ENCODE results near the gene CCNYL1. TPM values are rescaled to one million over a fixed set of nuclear protein-coding genes. Genes with fewer than 3 reads are reported as not detected.

CCNYL1 gene
- total and polyA plus RNA-seq, 10 donors: 4.7 to 22.8 (median 15.8) TPM

DNA sequence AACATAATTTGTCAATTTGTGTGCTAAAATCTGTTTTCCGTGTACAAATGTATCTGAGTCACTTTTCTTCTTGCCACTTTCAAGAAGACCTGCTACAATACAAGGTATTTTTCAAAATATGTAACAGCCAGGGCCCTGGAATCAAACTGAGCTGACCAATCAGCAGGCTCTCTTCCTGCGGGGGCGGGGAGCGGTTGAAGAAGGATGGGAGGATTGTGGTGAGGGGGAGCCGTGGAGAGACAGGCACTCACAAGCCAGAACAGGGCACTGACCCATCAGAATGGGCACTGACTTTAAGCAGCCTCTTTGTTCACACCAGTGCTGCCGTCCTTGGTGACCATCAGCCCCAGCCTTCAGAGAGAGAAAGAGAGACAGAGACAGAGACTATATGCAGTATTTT lies 40.6 kb upstream of the CCNYL1 start:
- WGBS, 5 donors: 75 to 85% (median 82%) methylated on average over 6 of the region's 6 CpGs
- Histone ChIP-seq H3K27me3 (replicated peaks in 1 of 7) (no peaks in the 10 kb centered on the region), H3K36me3 (peaks cover 0 to 9% (median 0%) of the 10 kb centered on the region in 6 donors), H3K27ac (no peak overlapping the region), H3K4me3 (no peak overlapping the region), H3K9me3 (no peaks in the 10 kb centered on the region), H3K4me1 (peaks cover 0 to 24% (median 2%) of the 10 kb centered on the region in 6 donors)
- intact Hi-C loops (cut with DNase I; ENCODE audit: low total_unique reads): no loop called here
- no peak for TF ChIP-seq POLR2AphosphoS5 (IDR thresholded peaks at IDR 0.05)
- TF ChIP-seq POLR2A (IDR thresholded peaks at IDR 0.05): no peak
- TF ChIP-seq, protein P1, sequence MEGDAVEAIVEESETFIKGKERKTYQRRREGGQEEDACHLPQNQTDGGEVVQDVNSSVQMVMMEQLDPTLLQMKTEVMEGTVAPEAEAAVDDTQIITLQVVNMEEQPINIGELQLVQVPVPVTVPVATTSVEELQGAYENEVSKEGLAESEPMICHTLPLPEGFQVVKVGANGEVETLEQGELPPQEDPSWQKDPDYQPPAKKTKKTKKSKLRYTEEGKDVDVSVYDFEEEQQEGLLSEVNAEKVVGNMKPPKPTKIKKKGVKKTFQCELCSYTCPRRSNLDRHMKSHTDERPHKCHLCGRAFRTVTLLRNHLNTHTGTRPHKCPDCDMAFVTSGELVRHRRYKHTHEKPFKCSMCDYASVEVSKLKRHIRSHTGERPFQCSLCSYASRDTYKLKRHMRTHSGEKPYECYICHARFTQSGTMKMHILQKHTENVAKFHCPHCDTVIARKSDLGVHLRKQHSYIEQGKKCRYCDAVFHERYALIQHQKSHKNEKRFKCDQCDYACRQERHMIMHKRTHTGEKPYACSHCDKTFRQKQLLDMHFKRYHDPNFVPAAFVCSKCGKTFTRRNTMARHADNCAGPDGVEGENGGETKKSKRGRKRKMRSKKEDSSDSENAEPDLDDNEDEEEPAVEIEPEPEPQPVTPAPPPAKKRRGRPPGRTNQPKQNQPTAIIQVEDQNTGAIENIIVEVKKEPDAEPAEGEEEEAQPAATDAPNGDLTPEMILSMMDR (IDR thresholded peaks at IDR 0.05 in 8 of 11, conservative IDR thresholded peaks at IDR 0.05 in 3 of 11): no peak
- no peak for DNase-seq

DNA sequence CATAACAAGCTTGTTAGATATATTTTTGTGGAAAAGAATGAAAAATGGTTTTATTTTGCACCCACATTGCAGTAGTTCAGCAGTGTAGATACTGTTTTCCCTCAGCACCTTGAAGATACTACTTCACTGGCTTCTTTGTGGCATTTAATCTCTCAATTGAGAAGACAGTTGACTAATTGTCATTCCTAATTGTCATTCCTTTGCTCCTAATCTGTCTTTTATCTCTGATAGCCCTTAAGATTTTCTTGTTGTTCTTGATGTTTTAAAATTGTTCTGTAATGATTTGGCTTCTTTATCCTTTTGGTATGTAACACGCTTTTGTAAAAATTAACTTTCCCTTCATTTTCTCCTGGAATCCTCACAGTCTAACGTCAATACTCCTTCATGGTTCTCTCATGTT lies 38.0 kb upstream of the CCNYL1 start:
- no peak for DNase-seq
- no peaks in the 10 kb centered on the region for H3K9me3 ChIP-seq
- no peak overlapping the region for H3K4me3 ChIP-seq
- peaks cover 0 to 26% (median 5%) of the 10 kb centered on the region in 6 donors for H3K4me1 ChIP-seq
- 49 to 97% (median 89%) methylated on average over 1 to 2 of the region's 2 CpGs for WGBS, 5 donors
- peaks cover 0 to 5% (median 0%) of the 10 kb centered on the region in 6 donors for H3K36me3 ChIP-seq
- intact Hi-C loops (cut with DNase I; ENCODE audit: low total_unique reads): no loop called here
- H3K27me3 ChIP-seq (replicated peaks in 1 of 7): no peaks in the 10 kb centered on the region
- H3K27ac ChIP-seq: no peak overlapping the region
- TF ChIP-seq, protein P1 (IDR thresholded peaks at IDR 0.05 in 8 of 11, conservative IDR thresholded peaks at IDR 0.05 in 3 of 11): no peak
- TF ChIP-seq POLR2A (IDR thresholded peaks at IDR 0.05) (no peak), POLR2AphosphoS5 (IDR thresholded peaks at IDR 0.05) (no peak)

DNA sequence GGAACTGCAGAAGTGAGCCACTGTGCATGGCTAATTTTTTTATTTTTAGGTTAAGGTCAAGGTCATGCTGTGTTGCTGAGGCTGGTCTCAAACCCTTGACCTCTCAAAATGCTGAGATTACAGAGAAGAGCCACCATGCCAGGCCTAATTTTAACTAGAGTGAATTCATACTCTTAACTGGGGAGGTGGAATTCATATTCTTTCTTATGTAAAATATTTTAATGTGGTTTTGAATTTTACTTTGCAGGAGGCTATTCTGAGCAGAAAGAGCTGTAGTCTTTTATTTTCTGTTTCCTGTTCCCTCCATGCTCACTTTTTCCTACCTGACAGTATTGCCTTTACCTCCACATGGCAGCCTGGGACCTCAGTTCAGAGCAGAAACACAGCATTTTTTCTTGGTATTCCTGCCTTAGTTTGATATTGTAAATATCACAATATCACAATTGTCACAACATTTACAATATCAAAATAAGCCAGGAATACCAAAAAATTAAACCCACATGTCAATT lies 37.1 kb upstream of the CCNYL1 start:
- H3K9me3 ChIP-seq: no peaks in the 10 kb centered on the region
- H3K4me3 ChIP-seq: no peak overlapping the region
- TF ChIP-seq POLR2A (IDR thresholded peaks at IDR 0.05) (no peak), POLR2AphosphoS5 (IDR thresholded peaks at IDR 0.05) (no peak)
- TF ChIP-seq, protein P1 (IDR thresholded peaks at IDR 0.05 in 8 of 11, conservative IDR thresholded peaks at IDR 0.05 in 3 of 11): no peak
- no peak for DNase-seq
- no peaks in the 10 kb centered on the region for H3K27me3 ChIP-seq (replicated peaks in 1 of 7)
- peaks cover 0 to 26% (median 5%) of the 10 kb centered on the region in 6 donors for H3K4me1 ChIP-seq
- no peak overlapping the region for H3K27ac ChIP-seq
- intact Hi-C loops (cut with DNase I; ENCODE audit: low total_unique reads): no loop called here
- H3K36me3 ChIP-seq: peaks cover 0 to 4% (median 0%) of the 10 kb centered on the region in 6 donors

DNA sequence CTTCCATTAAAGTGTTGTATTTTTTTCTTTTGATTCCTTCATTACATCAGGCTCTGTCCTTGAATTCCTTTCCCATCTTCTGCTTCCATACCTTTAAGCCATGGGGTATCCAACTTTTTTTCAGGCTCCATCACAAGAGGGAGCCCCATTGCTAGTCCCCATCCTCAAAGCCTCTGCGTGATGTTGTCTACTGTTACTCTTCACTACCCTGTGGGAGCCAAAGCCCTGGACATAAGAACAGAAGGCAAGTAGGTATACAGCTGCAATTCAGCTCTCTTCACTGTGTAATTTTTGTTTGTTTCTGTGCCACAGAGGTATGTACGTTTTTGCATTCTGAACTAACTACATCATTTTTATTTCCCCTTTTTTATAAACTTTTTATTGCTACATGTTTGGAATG lies 36.6 kb upstream of the CCNYL1 start:
- 64 to 91% (median 73%) methylated on average over 2 of the region's 2 CpGs for WGBS, 5 donors
- Histone ChIP-seq H3K27me3 (replicated peaks in 1 of 7) (no peaks in the 10 kb centered on the region), H3K9me3 (no peaks in the 10 kb centered on the region), H3K36me3 (no peaks in the 10 kb centered on the region), H3K27ac (no peak overlapping the region), H3K4me1 (peaks cover 0 to 26% (median 5%) of the 10 kb centered on the region in 6 donors), H3K4me3 (no peak overlapping the region)
- TF ChIP-seq POLR2AphosphoS5 (IDR thresholded peaks at IDR 0.05) (no peak), POLR2A (IDR thresholded peaks at IDR 0.05) (no peak)
- TF ChIP-seq, protein P1 (IDR thresholded peaks at IDR 0.05 in 8 of 11, conservative IDR thresholded peaks at IDR 0.05 in 3 of 11): no peak
- no peak for DNase-seq
- intact Hi-C loops (cut with DNase I; ENCODE audit: low total_unique reads): no loop called here

Data from spleen (tissue), 11 donors.